Activated T-cell treated with anti-CD3 and anti-CD28 coated beads, Interleukin-2, amount 50 U/mL, for 24 hours (primary cell): ENCODE data around the gene KRT15.

ENCODE experiments used
- DNase-seq: peaks from one replicate; pipeline ENCODE4 v3.0.0-alpha.2; 2020
- H3K27ac Mint-ChIP-seq: 2 replicates; pipeline ENCODE4 v1.8.0; 2020; ENCODE audit warnings: mild to moderate bottlenecking, mixed read lengths
- H3K27me3 Mint-ChIP-seq: 2 replicates; pipeline ENCODE4 v1.8.0; 2020; ENCODE audit warnings: mixed read lengths
- H3K36me3 Mint-ChIP-seq: 2 replicates; pipeline ENCODE4 v1.8.0; 2020; ENCODE audit warnings: low read depth, mixed read lengths
- H3K4me1 Mint-ChIP-seq: 2 replicates; pipeline ENCODE4 v1.8.0; 2020; ENCODE audit warnings: low read depth, mixed read lengths
- H3K4me3 Mint-ChIP-seq: 2 replicates; pipeline ENCODE4 v1.8.0; 2020; ENCODE audit warnings: mild to moderate bottlenecking, moderate library complexity, mixed read lengths
- H3K9me3 Mint-ChIP-seq: 2 replicates; pipeline ENCODE4 v1.8.0; 2020; ENCODE audit warnings: mixed read lengths

The KRT15 gene

GRCh38 chr17:41537614-41537954 is 18.9 kb upstream of the KRT15 start:
- no peak for DNase-seq
- H3K4me1 Mint-ChIP-seq, result no peaks in the 10 kb centered on the region
- H3K4me3 Mint-ChIP-seq, result no peak overlapping the region
- H3K27ac Mint-ChIP-seq, result no peak overlapping the region
- H3K27me3 Mint-ChIP-seq, result peaks cover 20% of the 10 kb centered on the region
- H3K36me3 Mint-ChIP-seq, result no peaks in the 10 kb centered on the region
- H3K9me3 Mint-ChIP-seq, result no peaks in the 10 kb centered on the region

GRCh38 chr17:41536741-41537613 is 18.3 kb upstream of the KRT15 start:
- no peaks in the 10 kb centered on the region for H3K4me1 Mint-ChIP-seq
- H3K27me3 Mint-ChIP-seq, result peaks cover 26% of the 10 kb centered on the region
- no peaks in the 10 kb centered on the region for H3K36me3 Mint-ChIP-seq

DNA sequence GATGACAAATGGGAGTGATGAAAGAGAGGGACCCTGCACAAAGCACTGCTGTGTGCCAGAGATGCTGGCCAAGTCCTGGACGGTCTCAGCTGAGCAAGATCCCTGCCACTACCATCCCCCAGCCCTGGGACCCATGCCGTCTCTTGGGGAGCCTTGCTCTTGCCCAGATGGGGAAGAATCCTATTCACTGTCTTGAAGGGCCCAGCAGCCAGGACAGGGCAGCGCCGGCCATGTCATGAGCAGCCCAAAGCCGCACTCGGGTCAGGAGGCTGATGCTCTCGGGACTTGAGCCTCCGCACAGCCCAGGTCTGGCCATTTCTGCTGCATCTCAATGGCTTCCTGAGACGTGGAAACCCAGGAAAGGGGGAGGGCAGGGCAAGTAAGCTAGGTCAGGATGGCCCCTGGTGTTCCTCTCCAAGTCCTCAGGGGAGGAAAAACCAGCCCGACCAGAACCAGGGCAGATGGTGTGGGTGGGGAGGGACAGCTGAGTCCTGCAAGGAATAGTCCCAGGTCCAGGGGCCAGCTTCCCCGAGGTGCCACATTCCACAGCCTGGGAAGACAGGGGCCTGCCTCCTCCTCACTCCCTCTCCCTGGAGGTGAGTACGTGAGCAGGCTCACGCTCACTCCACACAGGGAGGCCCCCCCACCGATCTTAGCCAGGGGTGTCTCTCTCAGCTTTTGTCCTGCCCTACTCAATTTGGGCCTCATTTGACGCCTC is 17.2 kb upstream of the KRT15 start:
- H3K4me1 Mint-ChIP-seq, result no peaks in the 10 kb centered on the region
- H3K36me3 Mint-ChIP-seq, result no peaks in the 10 kb centered on the region
- no peaks in the 10 kb centered on the region for H3K9me3 Mint-ChIP-seq
- H3K27me3 Mint-ChIP-seq, result peaks cover 34% of the 10 kb centered on the region
- DNase-seq, result no peak
- no peak overlapping the region for H3K27ac Mint-ChIP-seq
- H3K4me3 Mint-ChIP-seq, result no peak overlapping the region

More at GRCh38 chr17:41536741-41537613, 18.3 kb upstream of the KRT15 start:
- Mint-ChIP-seq H3K9me3 (no peaks in the 10 kb centered on the region), H3K27ac (no peak overlapping the region), H3K4me3 (no peak overlapping the region)
- DNase-seq, result no peak

GRCh38 chr17:41534899-41535546 is 16.3 kb upstream of the KRT15 start:
- Mint-ChIP-seq H3K4me1 (no peaks in the 10 kb centered on the region), H3K27ac (no peak overlapping the region), H3K4me3 (no peak overlapping the region), H3K27me3 (peaks cover 43% of the 10 kb centered on the region), H3K9me3 (no peaks in the 10 kb centered on the region), H3K36me3 (no peaks in the 10 kb centered on the region)
- no peak for DNase-seq

GRCh38 chr17:41533613-41534012 is 14.9 kb upstream of the KRT15 start:
- Mint-ChIP-seq H3K4me1 (peaks cover 3% of the 10 kb centered on the region), H3K4me3 (no peak overlapping the region), H3K27ac (no peak overlapping the region), H3K27me3 (peaks cover 57% of the 10 kb centered on the region), H3K9me3 (no peaks in the 10 kb centered on the region), H3K36me3 (no peaks in the 10 kb centered on the region)
- no peak for DNase-seq

DNA sequence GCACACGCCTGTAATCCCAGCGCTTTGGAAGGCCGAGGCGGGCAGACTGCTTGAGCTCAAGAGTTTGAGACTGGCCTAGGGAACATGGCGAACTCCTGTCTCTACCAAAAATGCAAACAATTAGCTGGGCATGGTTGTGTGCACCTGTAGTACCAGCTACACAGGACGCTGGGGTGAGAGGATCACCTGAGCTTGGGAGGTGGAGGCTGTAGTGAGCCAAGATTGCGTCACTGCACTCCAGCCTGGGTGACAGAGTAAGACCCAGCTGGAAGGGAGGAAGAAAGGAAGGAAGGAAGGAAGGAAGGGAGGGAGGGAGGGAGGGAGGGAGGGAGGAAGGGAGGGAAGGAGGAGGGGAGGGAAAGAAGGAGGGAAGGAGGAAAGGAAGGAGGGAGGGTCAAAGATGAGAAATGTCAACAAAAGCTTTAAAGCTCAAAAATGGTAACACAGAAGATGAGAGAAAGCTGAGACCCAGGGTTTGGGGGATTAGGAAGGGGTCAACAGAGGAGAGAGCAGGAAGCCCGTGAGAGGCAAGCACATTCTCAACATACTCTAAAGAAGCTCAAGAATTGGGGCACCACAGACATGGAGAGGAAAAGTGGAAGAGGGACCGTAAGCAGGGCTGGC is 14.4 kb upstream of the KRT15 start:
- Mint-ChIP-seq H3K36me3 (no peaks in the 10 kb centered on the region), H3K4me1 (peaks cover 6% of the 10 kb centered on the region), H3K4me3 (no peak overlapping the region), H3K27ac (no peak overlapping the region), H3K9me3 (no peaks in the 10 kb centered on the region), H3K27me3 (peaks cover 63% of the 10 kb centered on the region)
- DNase-seq, result no peak

DNA sequence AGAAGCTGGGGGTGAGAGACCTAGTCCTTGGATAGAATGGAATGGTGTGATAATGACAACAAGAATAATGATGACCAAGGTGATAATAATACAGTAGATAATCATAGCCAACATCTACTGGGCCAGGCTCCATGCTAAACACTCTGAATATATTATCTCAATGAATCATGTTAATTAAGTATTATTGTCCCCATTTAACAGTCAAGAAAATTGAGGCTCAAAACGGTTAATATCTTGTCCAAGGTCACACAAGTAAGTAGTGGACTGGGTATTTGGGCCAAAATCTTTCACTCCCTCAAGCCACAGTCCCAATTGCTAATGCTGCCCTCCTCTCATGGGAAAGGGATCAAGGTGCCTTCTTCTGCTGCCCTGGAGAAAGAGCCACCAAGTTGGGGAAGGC is 13.3 kb upstream of the KRT15 start:
- Mint-ChIP-seq H3K36me3 (no peaks in the 10 kb centered on the region), H3K27me3 (peaks cover 74% of the 10 kb centered on the region)

GRCh38 chr17:41530062-41531048 is 11.7 kb upstream of the KRT15 start:
- Mint-ChIP-seq H3K4me1 (peaks cover 11% of the 10 kb centered on the region), H3K36me3 (no peaks in the 10 kb centered on the region), H3K27ac (no peak overlapping the region), H3K9me3 (no peaks in the 10 kb centered on the region), H3K27me3 (peaks cover 81% of the 10 kb centered on the region), H3K4me3 (no peak overlapping the region)
- no peak for DNase-seq

More for the DNA sequence above, 13.3 kb upstream of the KRT15 start:
- peaks cover 11% of the 10 kb centered on the region for H3K4me1 Mint-ChIP-seq
- no peak for DNase-seq
- H3K27ac Mint-ChIP-seq, result no peak overlapping the region
- H3K9me3 Mint-ChIP-seq, result no peaks in the 10 kb centered on the region
- H3K4me3 Mint-ChIP-seq, result no peak overlapping the region

GRCh38 chr17:41529491-41529915 is 10.8 kb upstream of the KRT15 start:
- H3K27ac Mint-ChIP-seq, result no peak overlapping the region
- no peak for DNase-seq
- H3K4me3 Mint-ChIP-seq, result no peak overlapping the region
- no peaks in the 10 kb centered on the region for H3K9me3 Mint-ChIP-seq
- peaks cover 75% of the 10 kb centered on the region for H3K27me3 Mint-ChIP-seq
- H3K4me1 Mint-ChIP-seq, result peaks cover 11% of the 10 kb centered on the region
- no peaks in the 10 kb centered on the region for H3K36me3 Mint-ChIP-seq

DNA sequence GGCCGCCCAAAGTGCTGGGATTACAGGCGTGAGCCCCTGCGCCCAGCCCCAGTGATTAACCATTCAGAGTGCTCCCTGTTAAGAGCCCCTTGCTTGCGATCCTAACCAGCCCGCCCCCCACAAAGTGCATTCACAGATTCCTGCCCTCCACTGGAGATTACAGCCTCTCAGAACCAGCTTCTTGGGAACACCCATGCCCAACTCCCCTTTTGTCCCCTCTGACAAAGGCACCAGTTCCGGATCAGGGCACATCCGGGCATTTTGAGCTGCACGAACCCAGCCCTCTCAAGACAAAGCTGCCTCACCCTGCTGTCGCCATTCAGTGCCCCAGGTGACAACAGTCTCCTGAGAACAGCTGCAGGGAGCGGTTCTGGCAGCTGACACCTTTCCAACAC is 10.3 kb upstream of the KRT15 start:
- DNase-seq, result no peak
- H3K9me3 Mint-ChIP-seq, result no peaks in the 10 kb centered on the region
- H3K4me1 Mint-ChIP-seq, result peaks cover 11% of the 10 kb centered on the region
- no peak overlapping the region for H3K27ac Mint-ChIP-seq
- no peaks in the 10 kb centered on the region for H3K36me3 Mint-ChIP-seq
- no peak overlapping the region for H3K4me3 Mint-ChIP-seq
- peaks cover 77% of the 10 kb centered on the region for H3K27me3 Mint-ChIP-seq

- Mint-ChIP-seq H3K4me1 (peaks cover 11% of the 10 kb centered on the region), H3K9me3 (no peaks in the 10 kb centered on the region), H3K4me3 (peak overlapping the region; percentile 23), H3K27ac (no peak overlapping the region), H3K27me3 (peaks cover 66% of the 10 kb centered on the region), H3K36me3 (no peaks in the 10 kb centered on the region)
- no peak for DNase-seq
Observed at GRCh38 chr17:41527063-41528023, 8.7 kb upstream of the KRT15 start.

- Mint-ChIP-seq H3K36me3 (no peaks in the 10 kb centered on the region), H3K4me1 (peaks cover 11% of the 10 kb centered on the region), H3K4me3 (no peak overlapping the region), H3K9me3 (no peaks in the 10 kb centered on the region), H3K27me3 (peaks cover 38% of the 10 kb centered on the region), H3K27ac (no peak overlapping the region)
- DNase-seq, result no peak
Observed at GRCh38 chr17:41524261-41524660, 5.6 kb upstream of the KRT15 start.

- Mint-ChIP-seq H3K27ac (no peak overlapping the region), H3K4me1 (peaks cover 8% of the 10 kb centered on the region), H3K36me3 (no peaks in the 10 kb centered on the region), H3K4me3 (no peak overlapping the region), H3K27me3 (peaks cover 33% of the 10 kb centered on the region), H3K9me3 (no peaks in the 10 kb centered on the region)
- DNase-seq, result no peak
Observed at GRCh38 chr17:41523787-41524186, 5.1 kb upstream of the KRT15 start.
